Hematopoietic multipotent progenitor cell (in vitro differentiated cells): ENCODE data around the gene KCNAB1. TPM values are rescaled to one million over a fixed set of nuclear protein-coding genes. Genes with fewer than 3 reads are reported as not detected.
"Not testable (repeated sequence)": the region's sequence is repeated elsewhere in the genome, so short reads cannot be mapped to it uniquely, and the experiment has no call there.

Experiments
- DNase-seq, 3 donors: peaks; one replicate each; pipeline ENCODE4 v3.0.0-alpha.2; 2011 to 2015; ENCODE audit warnings: low read depth in 2 of 3, low spot score in 2 of 3
- total RNA-seq: library from RNA; depleted of rRNA; stranded (reverse); fragments of >200 nt; gene quantifications from one replicate; pipeline ENCODE4 v1.2.3, GENCODE V29; 2012

The KCNAB1 gene
- total RNA-seq, 1 donor: not detected

GRCh38 chr3:156174229-156174847 lies 54.0 kb downstream of the KCNAB1 start:
- DNase-seq: peak in 2 of 3 donors; percentile 11 to 41

- no peak for DNase-seq
These were observed 55.2 kb downstream of the KCNAB1 start for GRCh38 chr3:156175570-156175969.

- no peak for DNase-seq
These were observed 55.7 kb downstream of the KCNAB1 start for GRCh38 chr3:156176048-156176447.

GRCh38 chr3:156176629-156177210 lies 56.3 kb downstream of the KCNAB1 start:
- no peak for DNase-seq

GRCh38 chr3:156180077-156180476 lies 59.7 kb downstream of the KCNAB1 start:
- DNase-seq: no peak

- no peak for DNase-seq
These were observed 61.1 kb downstream of the KCNAB1 start for GRCh38 chr3:156181509-156181908.

- no peak for DNase-seq
These were observed 63.0 kb downstream of the KCNAB1 start for GRCh38 chr3:156183396-156183795.

- no peak for DNase-seq
These were observed 63.8 kb downstream of the KCNAB1 start for GRCh38 chr3:156184156-156184555.

- no peak for DNase-seq
These were observed 66.9 kb downstream of the KCNAB1 start for GRCh38 chr3:156187146-156187769.

GRCh38 chr3:156188757-156189156 lies 68.4 kb downstream of the KCNAB1 start:
- DNase-seq: no peak

GRCh38 chr3:156189927-156190326 lies 69.5 kb downstream of the KCNAB1 start:
- no peak for DNase-seq

- not testable (repeated sequence) for DNase-seq
These were observed 74.6 kb downstream of the KCNAB1 start for GRCh38 chr3:156194945-156195344.

- DNase-seq: peak in 1 of 3 donors; percentile 31
These were observed 76.8 kb downstream of the KCNAB1 start for GRCh38 chr3:156197152-156197551.

GRCh38 chr3:156201411-156202405 lies 81.3 kb downstream of the KCNAB1 start:
- DNase-seq: no peak

GRCh38 chr3:156206157-156206556 lies 85.8 kb downstream of the KCNAB1 start:
- DNase-seq: no peak

GRCh38 chr3:156207802-156208685 lies 87.7 kb downstream of the KCNAB1 start:
- no peak for DNase-seq

- no peak for DNase-seq
These were observed 89.4 kb downstream of the KCNAB1 start for GRCh38 chr3:156209631-156210335.

GRCh38 chr3:156211583-156211982 lies 91.2 kb downstream of the KCNAB1 start:
- peak in 2 of 3 donors; percentile 20 to 54 for DNase-seq

- no peak for DNase-seq
These were observed 94.3 kb downstream of the KCNAB1 start for GRCh38 chr3:156214676-156215075.
